GM18909 (cell line): ENCODE results near the gene NIPSNAP2.
"Not testable (repeated sequence)": the region's sequence is repeated elsewhere in the genome, so short reads cannot be mapped to it uniquely, and the experiment has no call there.

Experiments
- ATAC-seq: cut with Tn5 transposase; IDR thresholded peaks from one replicate; pipeline ENCODE4 v1.9.1; 2021; ENCODE audit warnings: mild to moderate bottlenecking; ENCODE audit not compliant: unreplicated experiment, poor library complexity

Gene NIPSNAP2

DNA sequence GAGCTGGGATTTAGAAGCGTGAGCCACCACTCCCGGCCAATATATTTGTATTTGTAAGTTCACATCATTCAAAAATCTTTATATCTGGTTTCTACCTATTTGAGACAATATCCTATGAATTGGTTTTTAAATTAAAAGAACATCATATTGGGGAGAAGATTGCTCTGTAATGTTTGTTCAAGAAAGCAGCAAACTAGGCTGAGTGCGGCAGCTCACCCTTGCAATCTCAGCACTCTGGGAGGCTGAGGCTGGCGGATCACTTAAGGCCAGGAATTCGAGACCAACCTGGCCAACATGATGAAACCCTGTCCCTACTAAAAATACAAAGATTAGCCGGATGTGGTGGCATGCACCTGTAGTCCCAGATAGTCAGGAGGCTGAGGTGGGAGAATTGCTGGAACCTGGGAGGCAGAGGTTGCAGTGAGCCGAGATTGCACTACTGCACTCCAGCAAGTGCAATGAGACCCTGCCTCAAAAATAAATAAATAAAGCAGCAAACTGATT, 9.4 kb downstream of the NIPSNAP2 start:
- ATAC-seq = no peak

DNA sequence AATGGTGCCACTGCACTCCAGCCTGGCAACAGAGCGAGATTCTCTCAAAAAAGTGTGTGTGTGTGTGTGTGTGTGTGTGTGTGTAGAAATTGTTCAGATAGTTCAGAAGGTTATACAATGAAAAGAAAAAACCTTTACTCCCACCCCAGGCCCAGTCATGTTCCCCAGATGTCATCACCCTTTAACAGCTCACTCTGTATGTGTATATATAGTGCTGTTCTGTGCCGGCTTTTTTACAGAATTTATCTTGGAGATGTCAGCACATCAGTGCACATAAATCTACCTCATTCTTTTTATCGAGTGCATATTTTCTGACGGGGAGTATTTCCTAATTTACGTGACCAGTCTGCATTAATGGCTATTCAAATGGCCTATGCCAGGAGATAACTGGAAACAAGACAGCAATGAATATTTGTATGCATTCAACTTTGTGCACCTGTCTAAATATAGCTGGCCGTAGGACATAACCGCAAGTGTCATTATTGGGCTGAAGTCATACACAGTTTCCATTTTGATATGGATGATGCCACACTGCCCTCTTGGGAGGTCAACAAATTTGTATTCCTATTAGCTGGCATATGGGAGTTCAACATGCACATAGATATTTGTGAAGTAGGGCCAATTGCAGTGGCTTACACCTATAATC, 11.7 kb downstream of the NIPSNAP2 start:
- no peak for ATAC-seq

DNA sequence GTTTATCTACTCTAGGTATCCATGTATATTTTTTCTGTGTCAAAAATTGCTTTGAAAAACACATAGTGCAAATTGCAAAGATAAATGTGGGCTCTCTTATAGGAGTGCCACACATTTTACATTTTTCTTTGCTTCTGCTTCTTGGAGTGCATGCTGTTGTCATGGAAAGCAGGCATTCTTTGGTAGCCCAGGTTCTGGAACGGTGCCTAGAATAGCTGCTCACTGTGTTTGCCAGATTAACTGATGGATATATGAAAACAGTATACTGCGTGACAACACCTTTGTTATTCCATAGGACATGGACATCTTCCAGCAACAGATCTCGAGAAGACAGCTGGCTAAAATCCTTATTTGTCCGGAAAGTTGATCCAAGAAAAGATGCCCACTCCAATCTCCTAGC, 13.4 kb downstream of the NIPSNAP2 start:
- no peak for ATAC-seq

DNA sequence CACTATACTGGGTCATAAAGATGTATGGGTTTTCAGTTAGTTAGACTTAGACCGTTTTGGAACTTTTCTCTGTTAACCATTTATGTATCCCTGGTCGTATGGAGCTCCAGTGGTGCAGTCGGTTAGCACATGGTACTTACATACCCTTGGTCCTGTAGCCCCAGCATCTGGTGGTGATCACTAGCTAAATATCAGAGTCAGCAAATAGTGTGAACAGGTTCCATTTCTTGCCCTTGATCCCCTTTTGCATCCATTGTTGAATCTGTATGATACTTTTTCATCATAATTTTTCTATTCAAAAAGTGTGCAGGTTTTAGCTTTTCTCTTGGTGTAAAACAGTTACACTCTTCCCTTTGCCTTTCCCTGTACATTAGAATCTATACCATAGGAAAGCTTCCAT, 15.9 kb downstream of the NIPSNAP2 start:
- ATAC-seq = no peak

DNA sequence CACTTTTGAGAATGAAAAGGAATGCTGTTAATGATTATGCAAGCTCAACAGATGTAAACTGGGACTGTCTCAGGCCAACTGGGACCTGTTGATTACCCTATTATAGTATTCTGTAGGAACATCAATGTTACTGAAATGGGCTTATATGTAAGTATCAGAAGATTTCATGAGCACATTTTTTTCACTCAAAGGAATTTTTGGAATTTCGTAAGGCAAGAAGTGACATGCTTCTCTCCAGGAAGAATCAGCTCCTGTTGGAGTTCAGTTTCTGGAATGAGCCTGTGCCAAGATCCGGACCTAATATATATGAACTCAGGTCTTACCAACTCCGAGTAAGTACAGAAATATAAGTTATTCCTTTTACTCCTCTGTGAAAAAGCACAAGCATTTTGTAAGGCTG, 19.2 kb downstream of the NIPSNAP2 start:
- no peak for ATAC-seq

DNA sequence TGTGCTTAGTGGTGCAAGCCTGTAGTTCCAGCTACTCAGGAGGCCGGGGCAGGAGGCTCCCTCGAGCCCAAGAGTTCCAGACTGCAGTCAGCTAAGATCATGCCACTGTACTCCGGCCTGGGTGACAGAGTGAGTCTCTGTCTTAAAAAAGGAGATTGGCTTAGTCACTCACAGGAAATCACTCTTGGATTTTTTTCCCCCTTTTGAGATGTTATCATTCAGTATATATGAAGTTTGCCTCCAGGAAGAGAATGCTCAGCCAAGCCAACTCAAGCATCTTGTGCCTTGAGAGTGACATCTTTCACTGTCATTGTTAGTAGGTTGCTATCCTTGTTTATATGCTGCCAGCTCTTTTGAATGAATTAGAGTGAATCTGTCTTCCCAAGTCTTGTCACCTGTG, 28.0 kb downstream of the NIPSNAP2 start:
- ATAC-seq = no peak

DNA sequence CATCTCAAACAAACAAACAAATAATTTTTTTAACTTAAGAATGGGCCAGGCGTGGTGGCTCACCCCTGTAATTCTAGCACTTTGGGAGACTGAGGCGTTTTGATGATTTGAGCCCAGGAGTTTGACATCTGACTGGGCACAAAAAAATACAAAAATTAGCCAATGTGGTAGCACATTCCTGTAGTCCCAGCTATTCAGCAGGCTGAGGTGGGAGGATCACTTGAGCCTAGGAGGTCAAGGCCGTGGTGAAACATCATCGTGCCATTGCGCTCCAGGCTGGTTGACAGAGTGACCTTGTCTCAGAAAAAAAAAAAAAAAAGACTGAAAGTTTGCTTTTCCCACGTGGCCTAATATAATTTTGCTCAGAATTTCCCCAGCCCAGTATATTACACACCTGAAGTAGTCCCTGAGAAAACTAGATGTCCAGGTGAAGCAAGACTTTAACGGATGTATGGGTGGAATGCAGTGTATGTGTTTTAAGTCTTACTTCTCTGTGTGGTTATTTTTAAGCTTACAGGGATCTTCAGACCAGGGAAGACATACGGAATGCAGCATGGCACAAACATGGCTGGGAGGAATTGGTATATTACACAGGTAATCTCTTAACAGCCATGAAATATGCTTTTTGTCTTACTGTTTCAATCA, 32.6 kb downstream of the NIPSNAP2 start:
- no peak for ATAC-seq

DNA sequence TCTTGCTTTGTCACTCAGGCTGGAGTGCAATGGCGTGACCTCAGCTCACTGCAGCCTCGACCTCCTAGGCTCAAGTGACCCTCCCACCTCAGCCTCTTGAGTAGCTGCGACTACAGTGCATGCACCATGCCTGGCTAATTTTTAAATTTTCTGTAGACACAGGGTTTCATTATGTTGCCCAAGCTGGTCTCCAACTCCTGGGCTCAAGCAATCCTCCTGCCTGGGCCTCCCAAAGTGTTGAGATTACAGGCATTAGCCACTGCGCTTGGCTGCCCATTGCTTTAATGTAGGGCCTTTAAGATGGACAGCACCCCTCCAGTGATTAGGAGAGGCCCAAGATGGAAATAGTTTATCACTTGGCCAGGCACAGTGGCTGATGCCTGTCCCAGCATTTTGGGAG, 39.4 kb downstream of the NIPSNAP2 start:
- no peak for ATAC-seq

DNA sequence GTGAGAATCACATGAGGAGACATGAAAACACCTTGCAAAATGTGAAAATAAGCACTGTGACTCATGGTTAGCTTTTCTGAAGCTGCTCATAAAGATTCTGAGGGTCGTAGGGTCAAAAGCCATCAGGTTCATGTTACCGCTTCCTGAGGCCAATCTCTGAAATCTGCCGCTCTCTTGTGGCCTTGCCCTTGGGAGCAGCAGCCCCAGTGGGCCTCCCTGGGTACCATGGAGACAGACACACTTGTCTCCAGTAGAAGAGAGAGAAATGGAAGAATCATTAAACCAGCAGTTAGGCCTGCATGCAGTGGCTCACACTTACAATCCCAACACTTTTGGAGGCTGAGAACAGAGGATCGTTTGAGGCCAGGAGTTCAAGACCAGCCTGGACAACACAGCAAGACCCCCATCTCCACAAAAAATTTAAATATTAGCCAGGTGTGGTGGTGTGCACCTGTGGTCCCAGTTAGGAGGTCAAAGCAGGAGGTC, 42.8 kb downstream of the NIPSNAP2 start:
- no peak for ATAC-seq

DNA sequence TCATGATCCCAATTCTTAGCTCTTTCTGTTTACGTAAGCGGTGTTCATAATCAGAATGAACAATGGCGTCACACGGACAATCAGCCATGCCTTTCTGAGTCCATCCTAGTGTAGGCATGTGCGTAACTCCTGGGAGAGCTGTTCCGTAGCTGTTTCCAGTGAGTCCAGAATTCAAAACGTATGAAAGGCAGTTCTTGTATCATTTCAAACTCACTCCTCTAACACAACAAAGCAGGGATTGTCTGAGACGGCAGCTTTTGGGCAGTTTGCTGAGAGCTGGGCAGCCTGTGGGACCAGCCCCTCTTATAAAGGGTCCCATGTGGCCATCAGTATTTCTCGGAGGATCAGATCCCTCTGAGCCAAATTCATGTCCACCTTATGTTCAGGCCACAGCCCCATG, 43.5 kb downstream of the NIPSNAP2 start:
- ATAC-seq = no peak

DNA sequence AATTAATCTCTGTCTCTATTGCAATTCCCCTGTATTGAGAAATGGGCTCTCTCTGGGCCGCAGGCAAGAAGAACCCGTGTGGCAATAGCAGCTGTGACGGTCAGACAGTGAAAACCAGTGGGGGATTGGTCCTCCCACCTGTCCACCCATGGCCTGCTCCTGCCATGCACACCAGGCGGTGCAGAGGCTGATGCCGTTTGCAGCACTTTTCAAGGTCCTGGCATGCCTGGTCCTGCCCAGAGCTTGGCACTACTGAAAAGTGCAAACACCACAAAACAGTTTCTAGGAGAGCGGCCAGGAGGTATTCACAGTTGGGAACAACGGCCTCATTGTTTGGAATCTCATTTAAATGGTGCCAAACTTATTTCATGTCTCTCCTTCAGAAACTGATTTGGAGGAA, 45.3 kb downstream of the NIPSNAP2 start:
- no peak for ATAC-seq

DNA sequence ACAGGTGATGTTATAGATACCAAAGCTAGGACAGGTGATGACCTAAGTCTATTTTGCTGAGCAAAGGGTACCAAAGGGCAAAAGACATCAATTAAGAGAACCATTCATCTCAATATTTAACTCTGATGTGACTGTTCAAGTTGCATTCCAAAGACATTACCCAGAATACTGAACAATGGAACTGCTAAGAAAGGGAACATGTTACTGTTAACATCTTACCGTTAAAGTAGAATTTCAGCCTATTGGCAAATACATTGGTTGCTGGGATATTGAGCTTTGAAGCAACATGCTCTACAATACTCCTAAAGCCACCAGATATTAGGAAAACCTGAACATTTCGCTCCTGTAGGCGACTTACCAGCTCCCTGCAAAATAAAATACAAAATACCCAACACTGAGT, 52.6 kb downstream of the NIPSNAP2 start:
- not testable (repeated sequence) for ATAC-seq

DNA sequence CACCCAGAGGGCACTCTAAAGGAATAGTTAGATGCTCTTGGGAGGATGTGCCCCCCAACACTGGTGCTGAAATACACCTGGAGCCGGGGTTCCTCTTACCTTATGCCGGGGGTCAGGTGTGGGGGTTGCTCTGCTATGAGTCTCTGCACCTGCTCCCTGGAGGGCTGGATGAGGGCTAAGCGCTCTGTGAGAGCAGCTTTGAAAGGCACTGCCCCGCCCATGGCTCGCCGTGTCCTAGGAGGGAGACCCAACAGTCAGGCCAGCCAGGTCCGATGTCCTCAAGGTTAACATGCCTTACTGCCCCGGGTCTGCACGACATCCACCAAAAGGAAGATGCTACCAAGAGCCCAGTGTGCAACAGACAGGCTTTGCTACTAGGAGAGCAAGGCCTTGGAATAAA, 55.1 kb downstream of the NIPSNAP2 start:
- no peak for ATAC-seq

DNA sequence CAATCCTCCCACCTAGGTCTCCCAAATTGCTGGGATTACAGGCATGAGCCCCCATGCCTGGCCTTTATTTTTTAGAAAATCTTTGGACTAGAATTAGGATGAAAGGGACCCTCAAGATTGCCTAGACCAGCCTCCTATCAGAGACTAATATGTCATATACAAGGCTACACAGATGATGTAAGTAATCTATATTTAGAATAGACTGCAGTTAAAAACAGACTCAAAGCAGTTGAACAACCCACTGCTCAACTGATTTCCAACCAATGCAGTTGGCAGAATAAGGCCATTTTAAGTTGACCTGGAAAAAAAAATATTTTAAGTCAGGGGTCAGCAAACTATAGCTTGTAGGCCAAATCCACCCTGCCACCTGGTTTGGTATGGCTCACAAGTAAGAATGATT, 59.1 kb downstream of the NIPSNAP2 start:
- ATAC-seq = no peak

DNA sequence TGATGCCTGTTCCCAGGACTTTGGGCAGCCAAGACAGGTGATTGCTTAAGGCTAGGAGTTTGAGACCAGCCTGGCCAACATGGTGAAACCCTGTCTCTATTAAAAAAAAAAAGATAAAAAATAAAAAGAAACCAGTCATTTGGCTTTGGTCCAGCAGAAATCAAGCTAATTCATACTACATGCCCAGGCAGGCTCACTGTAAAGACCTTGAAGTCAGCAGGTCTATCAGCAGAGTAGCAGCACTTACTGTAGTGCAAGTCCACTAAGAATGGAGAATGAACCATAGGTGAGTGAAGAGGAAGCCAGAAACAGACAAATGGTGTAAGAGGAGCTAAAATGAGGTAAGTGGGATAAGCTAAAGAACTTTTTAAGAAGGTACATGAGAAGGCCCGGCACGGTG, 62.2 kb downstream of the NIPSNAP2 start:
- no peak for ATAC-seq

DNA sequence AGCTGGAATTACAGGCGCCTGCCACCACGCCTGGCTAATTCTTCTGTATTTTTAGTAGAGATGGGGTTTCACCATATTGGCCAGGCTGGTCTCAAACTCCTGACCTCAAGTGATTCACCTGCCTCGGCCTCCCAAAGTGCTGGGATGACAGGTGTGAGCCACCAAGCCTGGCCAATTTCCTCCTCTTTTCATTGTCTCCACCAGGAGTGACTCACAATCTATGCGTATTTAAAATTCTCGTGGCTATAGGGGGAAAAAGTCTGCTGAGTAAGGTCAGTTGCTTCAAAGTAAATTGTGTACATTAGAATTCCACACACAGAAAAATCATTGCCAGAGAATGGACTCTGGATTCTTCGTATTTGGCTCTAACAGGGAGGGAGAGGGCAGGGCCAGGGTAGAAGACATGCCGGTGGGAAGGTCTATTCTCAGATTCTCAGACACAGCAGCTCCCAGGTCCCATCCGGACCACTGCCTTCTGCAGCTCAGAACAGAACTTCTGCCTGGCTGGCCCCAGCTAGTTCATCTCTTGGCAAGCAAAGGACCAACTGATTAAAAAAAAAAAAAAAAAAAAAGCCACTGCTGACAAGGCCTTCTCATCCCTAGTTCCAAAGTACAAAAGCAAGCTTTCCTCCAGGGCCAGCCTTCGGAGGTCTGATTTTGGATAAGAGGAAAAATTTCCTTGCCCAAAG, 64.7 kb downstream of the NIPSNAP2 start:
- ATAC-seq = no peak

DNA sequence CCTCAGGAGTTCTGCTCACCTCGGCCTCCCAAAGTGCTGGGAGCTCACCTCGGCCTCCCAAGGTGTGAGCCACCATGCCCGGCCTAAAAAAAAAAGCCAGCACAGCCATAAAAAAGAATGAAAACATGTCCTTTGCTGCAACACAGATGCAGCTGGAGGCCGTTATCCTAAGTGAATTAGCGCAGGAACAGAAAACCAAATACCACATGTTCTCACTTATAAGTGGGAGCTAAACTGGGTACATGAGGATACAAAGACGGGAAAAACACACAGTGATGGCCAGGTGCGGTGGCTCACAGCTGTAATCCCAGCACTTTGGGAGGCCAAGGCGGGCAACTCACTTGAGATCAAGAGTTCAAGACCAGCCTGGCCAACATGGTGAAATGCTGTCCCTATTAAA, 66.0 kb downstream of the NIPSNAP2 start:
- ATAC-seq = no peak

DNA sequence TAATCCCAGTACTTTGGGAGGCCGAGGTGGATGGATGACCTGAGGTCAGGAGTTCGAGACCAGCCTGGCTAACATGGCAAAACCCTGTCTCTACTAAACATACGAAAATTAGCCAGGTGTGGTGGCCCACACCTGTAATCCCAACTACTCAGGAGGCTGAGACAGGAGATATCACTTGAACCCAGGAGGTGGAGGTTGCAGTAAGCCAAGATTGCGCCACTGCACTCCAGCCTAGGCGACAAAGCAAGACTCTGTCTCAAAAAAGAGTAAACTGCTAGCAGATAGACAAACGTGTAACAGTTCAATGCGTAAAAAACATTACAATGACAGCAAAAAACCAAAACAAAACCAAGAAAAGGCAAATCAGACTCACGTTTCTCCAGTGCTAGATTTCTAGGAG, 67.2 kb downstream of the NIPSNAP2 start:
- ATAC-seq = not testable (repeated sequence)

DNA sequence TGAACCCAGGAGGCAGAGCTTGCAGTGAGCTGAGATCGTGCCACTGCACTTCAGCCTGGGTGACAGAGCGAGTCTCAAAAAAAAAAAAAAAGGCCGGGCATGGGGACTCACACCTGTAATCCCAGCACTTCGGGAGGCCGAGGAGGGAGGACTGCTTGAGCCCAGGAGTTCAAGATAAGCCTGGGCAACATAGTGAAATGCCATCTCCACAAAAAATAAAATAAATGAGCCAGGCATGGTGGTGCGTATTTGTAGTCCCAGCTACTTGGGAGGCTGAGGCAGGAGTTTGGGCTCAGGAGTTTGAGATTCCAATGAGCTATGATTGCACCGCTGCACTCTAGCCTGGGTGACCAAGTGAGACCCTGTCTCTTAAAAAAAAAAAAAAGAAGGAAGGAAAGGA, 68.2 kb downstream of the NIPSNAP2 start:
- ATAC-seq = not testable (repeated sequence)

DNA sequence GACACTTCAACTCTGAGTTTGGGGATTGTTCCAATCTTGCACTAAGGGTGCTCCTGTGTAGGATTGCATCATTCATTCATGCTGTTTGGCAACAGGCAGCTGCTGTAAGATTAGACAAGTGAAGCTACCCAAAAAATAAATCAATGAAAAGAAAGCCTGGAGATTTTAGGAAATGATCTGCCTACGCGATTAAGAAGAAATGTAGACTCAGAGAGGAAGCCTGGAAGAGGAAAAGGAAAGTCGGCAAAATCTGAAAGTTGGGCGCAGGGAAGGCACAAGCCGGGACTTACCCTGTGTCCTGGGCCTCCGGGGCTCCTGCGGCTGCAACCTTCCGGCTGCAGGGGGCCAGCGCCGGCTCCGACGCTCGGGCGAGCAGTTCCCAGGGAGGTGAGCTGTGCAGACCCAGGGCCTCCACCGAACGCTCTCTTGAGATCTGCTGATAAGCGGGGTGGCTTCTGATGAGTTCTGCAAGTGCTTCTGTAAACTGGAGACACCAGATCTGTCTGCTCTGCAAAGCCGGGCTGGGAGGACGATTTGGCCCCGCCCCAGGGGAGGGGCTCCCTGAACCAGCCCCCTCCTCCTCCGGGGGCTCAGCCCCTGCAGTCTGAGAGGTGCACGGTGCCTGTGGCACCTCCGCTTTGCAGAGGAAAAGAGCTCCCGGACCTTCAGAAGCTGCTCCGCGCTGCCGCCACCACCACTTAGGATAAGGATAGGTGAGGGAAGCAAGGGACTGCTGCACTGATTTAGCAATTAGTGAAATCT, 69.5 kb downstream of the NIPSNAP2 start:
- ATAC-seq = peak; percentile 99

DNA sequence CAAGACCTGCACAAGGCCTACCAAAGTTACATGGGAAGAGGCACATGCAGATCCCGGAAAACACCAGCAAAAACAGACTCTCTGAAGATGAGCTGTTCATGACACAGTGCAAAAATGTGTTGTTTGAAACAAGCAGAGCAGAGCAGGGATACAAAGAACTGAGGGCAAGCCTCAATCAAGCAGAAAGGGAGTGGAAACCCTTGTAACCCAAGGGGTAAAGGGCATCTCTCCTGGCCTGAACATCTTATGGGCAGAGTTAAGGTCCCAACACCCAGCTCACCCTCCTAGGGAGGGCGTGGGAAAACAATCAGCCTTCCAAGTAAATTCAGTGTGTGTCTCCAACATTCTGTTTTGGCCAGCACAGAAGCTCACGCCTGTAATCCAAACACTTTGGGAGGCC, 76.3 kb downstream of the NIPSNAP2 start:
- no peak for ATAC-seq
